Caco-2 (cell line): ENCODE results near the gene THEM5. TPM values are rescaled to one million over a fixed set of nuclear protein-coding genes. Genes with fewer than 3 reads are reported as not detected.

ENCODE experiments used
- BruUV-seq: library from RNA; stranded (reverse); fragments of 400-500 nt; replicated peaks from 2 replicates; lab custom pipeline; 2021; lab: Mats Ljungman, UMichigan
- CTCF ChIA-PET: fragments of 300-600 bp; sonication (Branson Sonifier 250); formaldehyde crosslinking; loops from one replicate; lab custom pipeline; 2022; ENCODE audit warnings: antibody characterized with exemption; lab: Charles Lee
- POLR2A ChIA-PET: fragments of 300-600 bp; sonication (Branson Sonifier 250); formaldehyde crosslinking; loops from one replicate; lab custom pipeline; 2022; ENCODE audit warnings: antibody characterized with exemption; lab: Charles Lee
- DNase-seq, 2 experiments: peaks; one replicate each; pipeline versions ENCODE4 v3.0.0 to v3.0.0-alpha.2; 2020 to 2022
- H3K27me3 ChIP-seq: replicated peaks from 2 replicates; pipeline ENCODE4 v1.6.0; 2011; ENCODE audit warnings: low read length; ENCODE audit not compliant: control insufficient read depth, insufficient read depth
- H3K36me3 ChIP-seq: 2 replicates; pipeline ENCODE4 v1.5.1; 2011; ENCODE audit warnings: low read length; ENCODE audit not compliant: control insufficient read depth, insufficient read depth
- H3K4me1 ChIP-seq: fragments of 250-450 bp; sonication (Bioruptor Pico); 2 replicates; pipeline ENCODE4 v1.5.1; 2020; ENCODE audit warnings: mild to moderate bottlenecking
- H3K4me3 ChIP-seq: 2 replicates; pipeline ENCODE4 v1.5.1; 2011; ENCODE audit warnings: low read depth, mild to moderate bottlenecking, control low read depth, low read length
- H3K9me3 ChIP-seq: fragments of 250-450 bp; sonication (Bioruptor Pico); 2 replicates; pipeline ENCODE4 v1.5.1; 2020; ENCODE audit warnings: mild to moderate bottlenecking, moderate library complexity
- H3K27ac Mint-ChIP-seq: one replicate; pipeline ENCODE4 v1.8.0; 2022; ENCODE audit warnings: mixed read lengths; ENCODE audit not compliant: unreplicated experiment
- H3K27me3 Mint-ChIP-seq: one replicate; pipeline ENCODE4 v1.8.0; 2022; ENCODE audit warnings: mixed read lengths; ENCODE audit not compliant: insufficient read depth, unreplicated experiment
- H3K36me3 Mint-ChIP-seq: one replicate; pipeline ENCODE4 v1.8.0; 2022; ENCODE audit warnings: mild to moderate bottlenecking, mixed read lengths; ENCODE audit not compliant: insufficient read depth, unreplicated experiment
- H3K4me1 Mint-ChIP-seq: one replicate; pipeline ENCODE4 v1.8.0; 2022; ENCODE audit warnings: low read depth, mixed read lengths; ENCODE audit not compliant: unreplicated experiment
- H3K4me3 Mint-ChIP-seq: one replicate; pipeline ENCODE4 v1.8.0; 2022; ENCODE audit warnings: mild to moderate bottlenecking, moderate library complexity, mixed read lengths; ENCODE audit not compliant: unreplicated experiment
- H3K9me3 Mint-ChIP-seq: one replicate; pipeline ENCODE4 v1.8.0; 2022; ENCODE audit warnings: mixed read lengths; ENCODE audit not compliant: unreplicated experiment
- CTCF ChIP-seq, 2 experiments: fragments of 200-600 bp in 1 of 2; IDR thresholded peaks; 1 replicate in 1 of 2; 2 replicates in 1 of 2; pipeline versions ENCODE4 v1.5.1 to v1.8.0; 2011 to 2022; ENCODE audit warnings: antibody characterized with exemption in 1 of 2, control low read depth in 1 of 2, inconsistent platforms in 1 of 2, low read depth in 1 of 2, low read length in 1 of 2, mild to moderate bottlenecking in 1 of 2, moderate library complexity in 1 of 2; ENCODE audit not compliant: insufficient read depth in 1 of 2, severe bottlenecking in 1 of 2, unreplicated experiment in 1 of 2
- intact Hi-C: fragments of 100-400 bp; cut with micrococcal nuclease; formaldehyde crosslinking; loops from one replicate; pipeline ENCODE4 v1.10.0; 2022; ENCODE audit not compliant: unreplicated experiment
- total RNA-seq: library from RNA; stranded (reverse); gene quantifications from 2 replicates; pipeline ENCODE4 v1.2.3, GENCODE V29; 2022

THEM5 gene
- total RNA-seq, 1 experiment from 2014 or later, result not detected

DNA sequence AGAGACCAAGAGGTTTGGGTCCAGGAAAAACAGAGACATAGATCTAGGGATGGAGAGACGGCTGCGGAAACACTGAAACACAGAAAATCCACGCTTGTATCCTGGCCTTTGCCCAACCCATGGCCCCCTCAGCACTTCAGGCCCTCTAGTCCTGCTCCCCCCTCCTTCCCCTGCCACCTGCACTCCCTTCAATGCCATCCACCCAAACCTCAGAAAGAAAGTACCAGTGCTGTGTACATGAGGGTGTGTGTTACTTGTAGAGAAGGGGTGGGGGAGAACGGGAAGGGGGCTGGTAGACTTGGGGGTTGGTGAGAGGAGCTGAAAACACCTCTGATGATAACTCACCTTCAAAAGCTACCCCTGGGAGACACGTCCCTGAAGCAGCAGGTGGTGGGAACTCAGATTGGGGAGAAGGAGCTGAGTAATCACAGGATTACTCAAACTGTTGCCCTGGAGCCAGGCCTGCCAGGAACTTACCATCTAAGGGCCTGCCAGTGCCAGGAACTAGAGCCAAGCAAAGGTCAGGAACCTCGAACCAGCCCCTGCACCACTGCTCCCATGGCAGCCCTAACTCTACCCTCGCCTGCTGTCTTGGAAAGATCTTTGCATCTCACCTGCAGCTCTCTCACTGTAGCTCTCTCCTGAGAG, 33.4 kb downstream of the THEM5 start:
- ChIA-PET POLR2A (no interaction called here), CTCF (interaction anchor here (0.6 to 1.0 kb wide), 2 partner anchors 10 to 16 kb away, joined by 3 to 4 read pairs; no protein-coding TSS in a partner anchor)
- no peak for DNase-seq
- no peak for TF ChIP-seq CTCF (IDR thresholded peaks at IDR 0.05; ENCODE audit: insufficient read depth in 1 of 2, low read depth in 1 of 2, low read length in 1 of 2, severe bottlenecking in 1 of 2, unreplicated experiment in 1 of 2)
- Mint-ChIP-seq H3K4me1 (no peaks in the 10 kb centered on the region), H3K4me3 (no peak overlapping the region), H3K27me3 (no peaks in the 10 kb centered on the region), H3K27ac (no peak overlapping the region), H3K9me3 (no peaks in the 10 kb centered on the region), H3K36me3 (no peaks in the 10 kb centered on the region)
- no TSS peak for BruUV-seq
- H3K4me3 ChIP-seq, result no peak overlapping the region
- H3K4me1 ChIP-seq, result no peaks in the 10 kb centered on the region
- H3K9me3 ChIP-seq, result no peaks in the 10 kb centered on the region
- no peaks in the 10 kb centered on the region for H3K36me3 ChIP-seq
- intact Hi-C loops, result no loop called here
- no peaks in the 10 kb centered on the region; the same call in none of the 2 replicates for H3K27me3 ChIP-seq

DNA sequence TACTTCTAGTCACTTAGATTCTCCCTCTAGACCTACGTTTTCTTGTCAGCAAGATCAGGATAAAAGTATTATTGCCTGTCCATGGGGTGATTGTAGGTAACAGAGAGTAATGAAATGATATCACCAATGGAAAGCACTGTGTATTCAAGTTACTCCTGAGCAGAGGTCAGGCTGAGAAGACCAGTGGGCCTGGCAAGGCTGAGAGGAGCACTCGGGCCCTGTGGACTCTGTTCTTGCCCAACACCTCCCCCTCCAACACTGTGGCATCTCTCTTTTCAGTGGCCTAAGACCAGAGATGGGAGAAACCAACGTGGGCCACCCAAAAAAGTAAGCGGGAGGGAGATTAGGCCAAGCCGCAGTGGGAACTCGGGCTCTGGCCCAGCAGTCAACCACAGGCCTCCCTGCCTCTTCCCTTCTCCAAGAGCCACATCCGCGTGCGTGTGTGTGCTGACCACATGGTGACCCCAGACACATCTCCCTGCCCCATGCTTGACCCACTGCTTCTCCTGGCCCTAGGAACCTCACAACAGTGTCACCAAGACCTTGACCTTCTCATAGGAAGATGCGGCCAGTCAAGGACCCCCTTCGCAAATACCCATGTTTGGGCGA, 34.2 kb downstream of the THEM5 start:
- TF ChIP-seq CTCF (IDR thresholded peaks at IDR 0.05; ENCODE audit: insufficient read depth in 1 of 2, low read depth in 1 of 2, low read length in 1 of 2, severe bottlenecking in 1 of 2, unreplicated experiment in 1 of 2), result no peak
- BruUV-seq, result no TSS peak
- DNase-seq, result no peak
- no peaks in the 10 kb centered on the region for H3K4me1 ChIP-seq
- no peaks in the 10 kb centered on the region for H3K9me3 ChIP-seq
- H3K27me3 ChIP-seq, result no peaks in the 10 kb centered on the region; the same call in none of the 2 replicates
- Mint-ChIP-seq H3K9me3 (no peaks in the 10 kb centered on the region), H3K27me3 (no peaks in the 10 kb centered on the region), H3K4me1 (no peaks in the 10 kb centered on the region), H3K27ac (no peak overlapping the region), H3K36me3 (no peaks in the 10 kb centered on the region), H3K4me3 (no peak overlapping the region)
- ChIA-PET POLR2A (no interaction called here), CTCF (no interaction called here)
- intact Hi-C loops, result no loop called here
- no peak overlapping the region for H3K4me3 ChIP-seq
- no peaks in the 10 kb centered on the region for H3K36me3 ChIP-seq

GRCh38 chr1:151817353-151817730, 36.2 kb downstream of the THEM5 start:
- no peak overlapping the region for H3K4me3 ChIP-seq
- no peaks in the 10 kb centered on the region for H3K36me3 Mint-ChIP-seq
- no peaks in the 10 kb centered on the region for H3K9me3 ChIP-seq
- peaks cover 5% of the 10 kb centered on the region for H3K27me3 Mint-ChIP-seq
- H3K9me3 Mint-ChIP-seq, result no peaks in the 10 kb centered on the region
- H3K27ac Mint-ChIP-seq, result no peak overlapping the region
- DNase-seq, result no peak
- no peaks in the 10 kb centered on the region for H3K4me1 Mint-ChIP-seq
- H3K27me3 ChIP-seq, result no peaks in the 10 kb centered on the region; the same call in none of the 2 replicates
- H3K4me1 ChIP-seq, result no peaks in the 10 kb centered on the region
- intact Hi-C loops, result no loop called here
- no TSS peak for BruUV-seq
- ChIA-PET POLR2A (no interaction called here), CTCF (interaction anchor here (0.8 kb wide), 1 partner anchor 19 kb away, joined by 3 read pairs; no protein-coding TSS in a partner anchor)
- H3K36me3 ChIP-seq, result no peaks in the 10 kb centered on the region
- no peak overlapping the region for H3K4me3 Mint-ChIP-seq
- no peak for TF ChIP-seq CTCF (IDR thresholded peaks at IDR 0.05; ENCODE audit: insufficient read depth in 1 of 2, low read depth in 1 of 2, low read length in 1 of 2, severe bottlenecking in 1 of 2, unreplicated experiment in 1 of 2)
